Measurements from ENCODE around the gene MAP4K5. TPM values are rescaled to one million over a fixed set of nuclear protein-coding genes. Genes with fewer than 3 reads are reported as not detected.

Gene MAP4K5
- total RNA-seq, 1 donor from 2014 or later: 12.3 TPM

DNA sequence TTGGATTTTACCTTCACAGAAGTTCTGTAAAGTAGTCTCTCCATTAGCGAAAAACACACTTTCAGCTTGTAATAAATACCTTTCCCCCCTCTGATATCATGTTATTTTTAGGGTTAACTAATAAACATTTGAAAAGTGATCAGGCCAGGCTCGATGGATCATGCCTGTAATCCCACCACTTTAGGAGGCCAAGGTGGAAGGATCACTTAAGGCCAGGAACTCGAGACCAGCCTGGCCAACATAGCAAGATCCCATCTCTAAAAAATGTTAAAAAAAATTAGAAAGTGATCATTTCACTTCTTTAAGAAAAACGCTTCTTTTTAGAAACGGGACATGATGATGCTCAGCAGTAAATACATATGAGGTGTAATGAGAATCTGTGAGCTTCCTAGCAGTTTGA, 137.7 kb downstream of the MAP4K5 start:
- intact Hi-C loops (cut with micrococcal nuclease): loop anchor here (10.0 kb wide), 1 partner anchor 70 kb away; no protein-coding TSS in a partner anchor
- H3K27ac ChIP-seq (replicated peaks): no peak overlapping the region
- peaks cover 30% of the 10 kb centered on the region for H3K4me1 ChIP-seq
- TF ChIP-seq, protein P1, sequence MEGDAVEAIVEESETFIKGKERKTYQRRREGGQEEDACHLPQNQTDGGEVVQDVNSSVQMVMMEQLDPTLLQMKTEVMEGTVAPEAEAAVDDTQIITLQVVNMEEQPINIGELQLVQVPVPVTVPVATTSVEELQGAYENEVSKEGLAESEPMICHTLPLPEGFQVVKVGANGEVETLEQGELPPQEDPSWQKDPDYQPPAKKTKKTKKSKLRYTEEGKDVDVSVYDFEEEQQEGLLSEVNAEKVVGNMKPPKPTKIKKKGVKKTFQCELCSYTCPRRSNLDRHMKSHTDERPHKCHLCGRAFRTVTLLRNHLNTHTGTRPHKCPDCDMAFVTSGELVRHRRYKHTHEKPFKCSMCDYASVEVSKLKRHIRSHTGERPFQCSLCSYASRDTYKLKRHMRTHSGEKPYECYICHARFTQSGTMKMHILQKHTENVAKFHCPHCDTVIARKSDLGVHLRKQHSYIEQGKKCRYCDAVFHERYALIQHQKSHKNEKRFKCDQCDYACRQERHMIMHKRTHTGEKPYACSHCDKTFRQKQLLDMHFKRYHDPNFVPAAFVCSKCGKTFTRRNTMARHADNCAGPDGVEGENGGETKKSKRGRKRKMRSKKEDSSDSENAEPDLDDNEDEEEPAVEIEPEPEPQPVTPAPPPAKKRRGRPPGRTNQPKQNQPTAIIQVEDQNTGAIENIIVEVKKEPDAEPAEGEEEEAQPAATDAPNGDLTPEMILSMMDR (IDR thresholded peaks at IDR 0.05; ENCODE audit: borderline replicate concordance): no peak
- no peak for DNase-seq
- H3K4me3 ChIP-seq: no peak overlapping the region
- H3K27me3 ChIP-seq (ENCODE audit: low read depth): no peaks in the 10 kb centered on the region
- no peaks in the 10 kb centered on the region for H3K36me3 ChIP-seq
- no peaks in the 10 kb centered on the region for H3K9me3 ChIP-seq (replicated peaks)

DNA sequence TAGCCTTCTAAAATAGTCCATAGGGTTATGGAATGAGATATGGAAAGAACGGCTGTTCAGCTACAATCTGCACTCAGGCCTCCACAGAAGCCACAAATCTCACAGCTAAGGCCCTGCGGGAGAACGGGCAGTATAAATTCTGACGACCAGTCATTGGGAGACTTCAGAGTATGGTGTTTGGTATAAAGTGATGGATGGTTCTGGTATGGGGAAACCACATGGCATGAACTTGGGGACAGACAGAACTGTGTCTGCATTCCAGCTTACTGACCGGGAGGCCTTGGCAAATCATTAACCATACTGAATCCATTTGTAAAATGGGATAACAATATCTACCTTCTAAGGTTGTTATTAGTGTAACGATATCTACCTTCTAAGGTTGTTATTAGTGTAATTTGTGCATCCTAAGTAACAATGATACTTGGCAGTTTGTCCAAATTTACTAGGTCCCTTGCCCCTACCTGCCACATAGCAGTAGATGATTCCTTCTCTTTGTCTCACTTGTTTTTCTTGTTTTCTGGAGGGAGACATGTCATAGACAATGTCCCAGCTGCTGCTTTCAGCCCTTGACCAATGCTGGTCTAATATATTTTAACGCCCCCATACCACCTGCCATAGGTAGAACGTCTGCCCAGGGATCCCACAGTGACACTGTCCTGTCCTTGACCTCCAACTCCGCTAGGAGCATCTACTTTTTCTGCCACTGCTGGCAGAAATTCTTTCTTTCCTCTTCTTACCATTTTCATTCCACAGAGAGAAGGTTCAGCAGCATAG, 142.5 kb downstream of the MAP4K5 start:
- Histone ChIP-seq H3K4me1 (no peaks in the 10 kb centered on the region), H3K27ac (replicated peaks) (no peak overlapping the region), H3K36me3 (no peaks in the 10 kb centered on the region), H3K9me3 (replicated peaks) (no peaks in the 10 kb centered on the region), H3K27me3 (ENCODE audit: low read depth) (no peaks in the 10 kb centered on the region), H3K4me3 (no peak overlapping the region)
- intact Hi-C loops (cut with micrococcal nuclease): loop anchor here (10.0 kb wide), 1 partner anchor 65 kb away; no protein-coding TSS in a partner anchor
- TF ChIP-seq, protein P1 (IDR thresholded peaks at IDR 0.05; ENCODE audit: borderline replicate concordance): no peak
- DNase-seq: no peak

- TF ChIP-seq, protein P1 (IDR thresholded peaks at IDR 0.05; ENCODE audit: borderline replicate concordance): no peak
- H3K36me3 ChIP-seq: no peaks in the 10 kb centered on the region
- intact Hi-C loops (cut with micrococcal nuclease): no loop called here
Measured at GRCh38 chr14:50388256-50388931, 144.0 kb downstream of the MAP4K5 start.

DNA sequence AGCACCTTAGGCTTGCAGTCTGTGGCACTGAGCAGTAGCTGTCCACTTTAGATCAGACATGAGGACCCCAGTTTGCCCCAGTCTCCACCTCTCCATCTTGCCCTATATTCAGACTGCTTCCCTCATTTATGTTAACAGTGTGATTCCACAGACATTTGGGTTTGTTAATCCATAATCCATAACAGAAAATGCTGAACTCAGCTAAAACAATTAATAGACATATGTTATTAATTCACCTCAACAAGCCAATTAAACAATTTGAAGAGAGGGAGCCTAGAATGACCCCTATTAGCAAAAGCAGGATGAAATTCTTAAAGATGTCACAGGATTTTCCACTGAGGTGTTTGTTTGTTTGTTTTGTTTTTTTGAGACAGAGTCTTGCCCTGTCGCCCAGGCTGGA, 144.8 kb downstream of the MAP4K5 start:
- H3K36me3 ChIP-seq: no peaks in the 10 kb centered on the region
- no peak overlapping the region for H3K4me3 ChIP-seq
- intact Hi-C loops (cut with micrococcal nuclease): no loop called here
- TF ChIP-seq, protein P1 (IDR thresholded peaks at IDR 0.05; ENCODE audit: borderline replicate concordance): no peak
- no peaks in the 10 kb centered on the region for H3K9me3 ChIP-seq (replicated peaks)
- no peak overlapping the region for H3K27ac ChIP-seq (replicated peaks)
- no peak for DNase-seq
- H3K27me3 ChIP-seq (ENCODE audit: low read depth): no peaks in the 10 kb centered on the region
- no peaks in the 10 kb centered on the region for H3K4me1 ChIP-seq

More at GRCh38 chr14:50388256-50388931, 144.0 kb downstream of the MAP4K5 start:
- Histone ChIP-seq H3K4me3 (no peak overlapping the region), H3K27me3 (ENCODE audit: low read depth) (no peaks in the 10 kb centered on the region), H3K27ac (replicated peaks) (no peak overlapping the region), H3K4me1 (no peaks in the 10 kb centered on the region), H3K9me3 (replicated peaks) (no peaks in the 10 kb centered on the region)
- no peak for DNase-seq

DNA sequence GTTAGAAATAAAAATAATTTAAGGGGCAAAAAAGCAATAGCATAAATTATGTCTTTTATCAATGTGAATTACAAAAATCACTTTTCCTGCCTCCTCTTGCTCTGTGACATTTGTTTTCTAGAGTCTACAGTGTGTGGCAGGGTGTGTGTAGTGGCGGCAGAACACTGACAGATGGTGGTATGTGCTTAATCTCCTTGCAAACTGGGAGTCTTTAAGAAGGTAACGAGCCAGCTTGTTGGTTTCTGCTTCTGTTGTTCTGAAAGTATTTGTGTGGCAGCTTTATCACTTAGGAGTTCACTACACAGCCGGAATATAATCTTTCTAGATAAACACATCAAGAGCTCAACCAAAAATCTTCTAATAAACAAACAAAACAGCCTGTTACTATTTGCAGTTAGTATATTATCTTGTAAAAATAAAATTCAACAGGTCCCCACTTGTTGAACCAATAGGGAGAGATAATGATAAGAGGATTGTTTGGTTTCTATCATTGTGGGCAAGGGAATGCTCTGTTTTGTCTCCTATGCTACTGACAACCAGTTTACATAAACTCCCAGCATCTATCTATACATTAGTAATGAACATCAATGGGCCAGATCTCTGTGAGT, 148.6 kb downstream of the MAP4K5 start:
- no peak overlapping the region for H3K27ac ChIP-seq (replicated peaks)
- intact Hi-C loops (cut with micrococcal nuclease): no loop called here
- H3K4me3 ChIP-seq: no peak overlapping the region
- no peaks in the 10 kb centered on the region for H3K36me3 ChIP-seq
- no peaks in the 10 kb centered on the region for H3K9me3 ChIP-seq (replicated peaks)
- no peaks in the 10 kb centered on the region for H3K4me1 ChIP-seq
- H3K27me3 ChIP-seq (ENCODE audit: low read depth): no peaks in the 10 kb centered on the region
- DNase-seq: no peak
- TF ChIP-seq, protein P1 (IDR thresholded peaks at IDR 0.05; ENCODE audit: borderline replicate concordance): no peak

All from left ventricle myocardium inferior (tissue), 1 donor.